ENCODE measurements around the gene COQ3.

- no peak for TF ChIP-seq POLR2AphosphoS5 (IDR thresholded peaks at IDR 0.05; ENCODE audit: low read depth, low read length)
- no peak for TF ChIP-seq SIN3A (IDR thresholded peaks at IDR 0.05; ENCODE audit: borderline replicate concordance, insufficient read depth, low read length)
- TF ChIP-seq TAF1 (IDR thresholded peaks at IDR 0.05; ENCODE audit: borderline replicate concordance, insufficient read depth, low read length) = no peak
- no peak for TF ChIP-seq REST (IDR thresholded peaks at IDR 0.05; ENCODE audit: insufficient read depth in 1 of 2, low read depth in 2 of 2, low read length in 2 of 2)
- TF ChIP-seq FOXP2 (optimal IDR thresholded peaks at IDR 0.05; ENCODE audit: borderline replicate concordance, extremely low read depth, extremely low read length, insufficient read depth) = no peak
Measured at GRCh38 chr6:99354983-99355382, 39.0 kb downstream of the COQ3 start.

All from PFSK-1 (cell line).